Measurements from ENCODE around the gene PCCA.
A peak's percentile ranks its signal among the peaks of the same experiment; 100 is the strongest.

DNA sequence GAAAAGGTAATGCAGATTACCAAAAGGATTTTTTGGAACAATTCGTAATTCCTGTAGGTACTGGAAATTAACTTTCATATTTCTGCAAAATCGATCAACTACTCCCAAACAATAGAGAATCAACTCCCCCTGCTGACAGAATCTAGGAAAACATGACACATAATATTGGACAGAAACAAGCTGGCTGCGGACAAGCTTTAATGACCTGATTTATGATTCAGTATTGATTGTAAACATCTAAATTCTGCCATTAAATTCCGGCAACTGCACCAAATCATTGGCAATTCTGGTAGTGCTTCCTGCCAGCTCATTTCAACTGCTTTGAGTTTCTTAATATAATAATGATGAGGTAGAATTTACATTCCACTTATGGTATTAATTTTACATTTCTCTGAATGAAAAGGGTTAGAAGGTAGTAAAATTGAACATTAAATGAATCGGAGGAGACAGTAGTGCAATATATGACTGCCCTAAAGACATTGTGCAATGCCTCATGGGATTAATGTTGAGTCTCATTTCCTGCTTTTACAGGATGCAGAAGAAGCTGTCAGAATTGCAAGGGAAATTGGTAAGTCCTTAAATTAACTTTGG is 146.5 kb downstream of the PCCA start:
- TF ChIP-seq POLR2A (IDR thresholded peaks at IDR 0.05) (no peak), CTCF (IDR thresholded peaks at IDR 0.05) (peak; percentile 16 to 42 (median 23))
